IPS-18a (cell line): ENCODE measurements around the gene CCDC136.

Experiments
- H3K27ac ChIP-seq: one replicate; pipeline ENCODE4 v1.5.1; 2013; ENCODE audit warnings: low read length
- H3K27me3 ChIP-seq: one replicate; pipeline ENCODE4 v1.6.1; 2013; ENCODE audit warnings: mild to moderate bottlenecking, low read length; ENCODE audit not compliant: control insufficient read depth, insufficient read depth
- H3K36me3 ChIP-seq: one replicate; pipeline ENCODE4 v1.6.1; 2013; ENCODE audit warnings: low read depth, low read length; ENCODE audit not compliant: control insufficient read depth
- H3K4me1 ChIP-seq: one replicate; pipeline ENCODE4 v1.6.1; 2013; ENCODE audit warnings: low read depth, low read length; ENCODE audit not compliant: control insufficient read depth
- H3K4me3 ChIP-seq: one replicate; pipeline ENCODE4 v1.5.1; 2013; ENCODE audit warnings: low read length
- H3K9ac ChIP-seq: one replicate; pipeline ENCODE4 v1.6.1; 2013; ENCODE audit warnings: mild to moderate bottlenecking, low read length, moderate library complexity
- H3K9me3 ChIP-seq: one replicate; pipeline ENCODE4 v1.6.1; 2013; ENCODE audit warnings: low read depth, low read length; ENCODE audit not compliant: control insufficient read depth

The CCDC136 gene

DNA sequence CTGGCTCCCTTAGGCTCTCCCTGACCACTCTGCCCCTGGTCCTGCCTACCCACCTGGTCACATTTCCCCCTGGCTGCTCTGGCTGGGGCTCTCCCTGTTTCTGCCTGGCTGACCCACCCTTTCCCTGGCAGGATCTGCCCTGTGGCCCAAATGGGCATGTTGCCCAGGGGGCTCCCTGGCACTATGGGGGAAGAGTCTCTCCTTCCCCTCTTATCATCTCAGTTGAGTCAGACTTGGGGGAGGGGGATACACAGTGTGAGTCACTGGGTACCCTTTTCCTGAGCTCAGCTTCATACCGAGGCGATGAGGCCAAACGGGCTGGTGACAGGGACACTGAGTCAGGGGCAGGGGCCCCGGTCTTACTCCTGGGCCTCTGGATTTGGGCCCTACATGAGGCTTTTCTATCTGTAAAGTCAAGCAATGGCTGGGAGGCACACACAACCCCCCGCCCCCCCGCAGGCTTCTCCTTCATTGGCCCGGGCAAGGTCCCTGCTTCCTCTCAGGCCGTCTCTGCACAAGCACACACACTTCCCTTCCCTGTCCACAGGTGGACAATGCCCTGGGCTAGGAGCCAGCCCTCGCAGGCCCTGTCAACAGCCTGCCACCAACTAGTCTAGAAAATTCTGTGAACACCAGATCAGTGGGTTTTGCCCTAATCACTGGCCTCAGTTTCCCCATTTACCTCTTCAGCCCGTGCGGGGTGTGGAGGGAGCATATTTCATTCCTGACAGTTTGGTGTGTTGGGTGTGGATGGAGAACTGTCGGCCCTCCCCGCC, 37.8 kb downstream of the CCDC136 start:
- Histone ChIP-seq H3K9me3 (no peaks in the 10 kb centered on the region), H3K36me3 (no peaks in the 10 kb centered on the region), H3K27me3 (peaks cover 36% of the 10 kb centered on the region), H3K4me1 (peaks cover 43% of the 10 kb centered on the region), H3K4me3 (peak overlapping the region; percentile 30), H3K9ac (no peak overlapping the region), H3K27ac (no peak overlapping the region)

DNA sequence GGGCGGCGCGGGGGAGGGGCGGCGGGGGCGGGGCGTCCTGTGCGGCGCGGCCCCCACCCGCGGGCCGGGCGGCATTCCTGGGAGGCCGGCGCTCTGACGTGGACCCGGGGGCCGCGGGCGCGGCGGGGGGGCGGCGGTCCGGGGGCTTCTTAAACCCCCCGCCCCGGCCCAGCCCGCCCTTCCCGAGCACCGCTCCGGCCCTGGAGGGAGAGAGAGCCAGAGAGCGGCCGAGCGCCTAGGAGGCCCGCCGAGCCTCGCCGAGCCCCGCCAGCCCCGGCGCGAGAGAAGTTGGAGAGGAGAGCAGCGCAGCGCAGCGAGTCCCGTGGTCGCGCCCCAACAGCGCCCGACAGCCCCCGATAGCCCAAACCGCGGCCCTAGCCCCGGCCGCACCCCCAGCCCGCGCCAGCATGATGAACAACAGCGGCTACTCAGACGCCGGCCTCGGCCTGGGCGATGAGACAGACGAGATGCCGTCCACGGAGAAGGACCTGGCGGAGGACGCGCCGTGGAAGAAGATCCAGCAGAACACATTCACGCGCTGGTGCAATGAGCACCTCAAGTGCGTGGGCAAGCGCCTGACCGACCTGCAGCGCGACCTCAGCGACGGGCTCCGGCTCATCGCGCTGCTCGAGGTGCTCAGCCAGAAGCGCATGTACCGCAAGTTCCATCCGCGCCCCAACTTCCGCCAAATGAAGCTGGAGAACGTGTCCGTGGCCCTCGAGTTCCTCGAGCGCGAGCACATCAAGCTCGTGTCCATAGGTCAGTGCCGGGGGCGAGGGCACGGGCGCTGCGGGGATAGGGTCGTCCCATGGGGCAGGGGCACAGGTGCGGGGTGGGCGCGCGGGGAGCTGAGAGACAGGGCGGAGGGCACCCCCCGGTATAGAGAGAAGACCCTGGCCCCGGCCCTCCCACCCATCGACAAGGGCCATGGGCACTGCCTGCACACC, 38.7 kb downstream of the CCDC136 start, which contains the start of gene FLNC:
Gene FLNC (plus strand): TSS at position 176 of the 947 bp plus-strand sequence. CDS start 232 bp downstream, at position 408.
- Histone ChIP-seq H3K4me1 (peaks cover 43% of the 10 kb centered on the region), H3K36me3 (no peaks in the 10 kb centered on the region)

DNA sequence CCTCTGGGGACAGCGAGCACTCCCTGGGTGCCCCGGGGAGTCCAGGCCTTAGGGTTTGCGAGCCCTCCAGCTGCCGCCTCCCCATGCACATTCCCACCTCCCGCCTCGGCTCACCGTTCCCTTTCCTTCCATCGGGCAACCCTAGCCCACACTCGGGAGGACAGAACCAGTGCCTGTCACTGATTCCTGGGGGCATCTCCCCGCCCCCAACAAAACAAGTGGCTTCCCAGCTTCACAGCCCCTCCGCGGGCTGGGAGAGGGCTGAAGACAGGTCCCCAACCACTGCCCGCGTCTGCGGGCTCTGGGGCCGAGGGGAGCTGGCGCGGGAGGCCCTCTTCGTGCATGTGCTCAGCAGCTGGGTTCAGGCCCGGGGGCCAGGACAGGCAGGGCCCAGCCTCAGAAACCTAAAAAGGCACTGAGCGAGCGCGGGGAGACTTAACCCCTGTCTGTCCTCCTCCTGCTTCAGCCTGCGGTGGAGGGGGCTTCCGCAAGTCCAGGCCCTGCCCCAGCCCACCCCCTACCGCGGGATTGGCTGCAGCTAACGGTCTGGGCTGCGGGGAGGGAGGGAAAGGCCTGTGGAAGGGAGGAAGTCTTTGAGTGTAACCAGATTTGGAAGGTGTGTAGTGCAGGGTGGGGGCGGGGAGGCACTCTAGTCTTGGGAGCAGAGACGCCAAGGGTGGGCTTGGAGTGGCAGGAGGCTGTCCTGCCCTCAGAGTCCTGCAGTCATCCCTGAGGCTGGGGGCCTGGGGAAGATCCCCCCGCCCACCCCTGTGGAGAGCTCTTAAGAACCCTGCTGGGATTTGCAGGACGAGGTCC, 39.6 kb downstream of the CCDC136 start:
- peaks cover 36% of the 10 kb centered on the region for H3K27me3 ChIP-seq
- H3K27ac ChIP-seq, result no peak overlapping the region
- peak overlapping the region; percentile 65 for H3K4me3 ChIP-seq
- H3K9ac ChIP-seq, result no peak overlapping the region
- H3K36me3 ChIP-seq, result no peaks in the 10 kb centered on the region
- no peaks in the 10 kb centered on the region for H3K9me3 ChIP-seq
- H3K4me1 ChIP-seq, result peaks cover 43% of the 10 kb centered on the region

More for the DNA sequence above, 38.7 kb downstream of the CCDC136 start, which contains the start of gene FLNC:
- Histone ChIP-seq H3K27me3 (peaks cover 36% of the 10 kb centered on the region), H3K9ac (no peak within 1 kb of the TSS), H3K4me3 (peak within 1 kb of the TSS; percentile 65), H3K9me3 (no peaks in the 10 kb centered on the region), H3K27ac (no peak within 1 kb of the TSS)

DNA sequence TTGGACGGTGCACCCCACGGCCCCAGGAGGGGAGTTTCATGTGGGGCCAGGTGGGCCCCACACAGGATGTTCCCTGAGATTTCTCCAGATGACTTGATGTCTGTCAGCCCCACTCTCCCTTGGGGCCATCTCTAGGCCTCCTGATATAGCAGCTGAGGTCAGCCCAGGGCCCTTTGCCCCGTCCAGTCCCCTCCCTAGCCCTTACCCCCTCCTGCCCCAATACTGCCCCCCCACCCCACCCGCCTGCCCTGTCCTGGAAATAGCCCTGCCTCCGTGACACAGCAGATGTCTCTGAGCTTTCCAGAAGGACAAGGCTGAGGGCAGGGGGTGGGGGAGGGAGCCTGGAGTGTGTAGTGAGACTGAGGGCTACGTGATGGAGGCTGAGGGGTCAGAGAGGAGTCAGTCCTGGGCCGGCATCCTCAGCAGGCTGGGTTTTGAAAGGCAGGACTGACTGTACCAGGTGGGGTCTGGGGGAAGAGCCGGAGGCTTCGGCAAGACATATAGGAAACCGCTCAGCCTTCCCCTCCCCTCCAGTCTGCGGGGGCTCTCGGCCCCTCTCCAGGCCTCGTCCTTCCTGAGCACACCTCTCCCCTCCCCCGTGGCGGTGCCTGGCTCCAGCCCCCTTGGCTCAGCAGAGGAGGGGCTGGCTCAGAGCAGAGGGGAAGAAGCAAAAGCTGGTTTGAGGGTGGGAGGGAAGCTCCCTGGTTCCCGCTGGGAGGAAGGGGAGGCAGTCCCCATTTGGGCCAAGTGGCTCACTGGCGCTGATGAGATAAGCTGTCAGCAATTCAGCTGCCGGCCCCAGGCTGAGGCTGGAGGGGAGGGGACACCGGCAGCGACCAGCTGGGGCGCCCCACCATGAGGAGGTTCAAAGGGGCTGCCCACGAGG, 40.5 kb downstream of the CCDC136 start:
- Histone ChIP-seq H3K9me3 (no peaks in the 10 kb centered on the region), H3K4me3 (peak overlapping the region; percentile 65), H3K36me3 (no peaks in the 10 kb centered on the region), H3K4me1 (peaks cover 40% of the 10 kb centered on the region), H3K27me3 (peaks cover 36% of the 10 kb centered on the region), H3K27ac (no peak overlapping the region), H3K9ac (peak overlapping the region; percentile 28)

DNA sequence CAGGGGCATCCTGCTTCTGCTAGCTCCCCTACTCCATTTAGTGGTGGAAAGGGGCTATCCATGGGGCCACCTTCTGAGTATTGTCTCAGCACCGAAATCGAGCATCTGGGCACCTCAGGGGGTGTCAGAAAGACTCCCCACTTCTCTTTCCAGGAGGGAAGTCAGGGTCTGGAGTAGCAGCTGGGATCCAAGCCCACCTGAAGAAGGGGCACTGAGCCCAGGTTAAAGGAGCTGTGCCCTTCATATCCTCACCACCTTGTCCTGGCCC, 41.0 kb downstream of the CCDC136 start:
- H3K27ac ChIP-seq, result no peak overlapping the region
- H3K4me1 ChIP-seq, result peaks cover 34% of the 10 kb centered on the region

DNA sequence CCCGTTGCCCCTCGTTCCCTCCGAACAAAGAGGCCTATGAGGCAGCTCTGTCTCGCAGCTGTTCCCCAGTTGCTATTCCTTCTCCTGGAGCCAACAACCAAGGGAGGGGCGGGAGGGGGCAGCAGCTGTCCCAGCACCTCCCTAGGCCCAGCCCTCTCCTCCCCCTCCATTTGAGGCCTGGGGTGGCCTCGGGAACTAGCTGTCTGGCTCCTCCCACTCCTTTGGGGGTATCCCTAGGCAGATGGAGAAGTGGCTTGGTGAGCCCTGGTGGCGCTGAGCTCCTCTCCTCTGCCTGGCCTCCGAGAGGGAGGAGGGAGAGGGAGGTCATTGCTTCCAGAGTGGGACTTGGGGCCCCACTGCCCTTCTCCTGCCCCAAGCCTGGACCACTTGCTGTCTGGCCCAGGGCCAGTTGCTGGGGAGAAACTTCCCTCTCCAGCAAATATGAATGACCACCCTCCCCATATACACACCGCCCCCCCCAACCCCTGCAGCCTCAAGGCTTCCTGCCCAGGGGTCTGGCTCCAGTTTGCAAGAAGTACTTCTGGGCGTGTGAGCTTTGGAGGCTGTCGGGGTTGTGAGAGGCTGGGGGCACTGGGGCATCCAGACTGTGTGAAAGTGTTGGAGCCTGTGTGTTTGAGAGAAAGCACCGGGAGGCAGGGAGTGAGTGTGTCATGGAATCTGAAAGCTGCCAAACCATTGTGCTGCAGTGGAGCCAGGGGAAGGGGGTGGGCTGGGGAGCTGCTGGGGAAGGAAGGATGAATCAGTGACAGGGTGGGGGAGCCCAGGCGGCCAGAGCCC, 41.6 kb downstream of the CCDC136 start:
- Histone ChIP-seq H3K27me3 (peaks cover 33% of the 10 kb centered on the region), H3K27ac (no peak overlapping the region), H3K9me3 (no peaks in the 10 kb centered on the region), H3K4me1 (peaks cover 33% of the 10 kb centered on the region), H3K36me3 (no peaks in the 10 kb centered on the region), H3K9ac (peak overlapping the region; percentile 28), H3K4me3 (peak overlapping the region; percentile 64)

More for the DNA sequence above, 41.0 kb downstream of the CCDC136 start:
- peak overlapping the region; percentile 64 for H3K4me3 ChIP-seq
- peak overlapping the region; percentile 28 for H3K9ac ChIP-seq
- no peaks in the 10 kb centered on the region for H3K9me3 ChIP-seq
- H3K36me3 ChIP-seq, result no peaks in the 10 kb centered on the region
- H3K27me3 ChIP-seq, result peaks cover 36% of the 10 kb centered on the region

DNA sequence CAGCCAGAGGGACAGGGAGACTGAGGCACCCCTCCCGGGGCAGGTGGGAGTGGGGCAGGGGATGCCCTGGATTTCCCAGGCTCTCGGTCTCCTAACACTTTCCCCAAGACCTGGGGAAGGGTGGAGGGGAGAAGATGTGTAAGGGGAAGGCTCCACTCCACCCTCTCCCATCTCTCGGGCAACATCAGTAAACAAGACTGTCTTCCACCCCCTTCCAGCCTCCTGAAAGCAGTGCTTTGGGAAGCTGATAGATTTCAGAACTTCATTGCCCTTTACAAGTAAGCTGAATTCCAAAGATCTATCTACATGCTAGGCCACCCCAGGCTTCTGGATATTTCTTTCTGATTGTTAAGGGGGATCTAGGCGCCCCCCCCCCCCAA, 42.2 kb downstream of the CCDC136 start:
- Histone ChIP-seq H3K9me3 (no peaks in the 10 kb centered on the region), H3K4me1 (peaks cover 33% of the 10 kb centered on the region), H3K4me3 (peak overlapping the region; percentile 64), H3K9ac (no peak overlapping the region), H3K36me3 (no peaks in the 10 kb centered on the region), H3K27me3 (peaks cover 30% of the 10 kb centered on the region), H3K27ac (no peak overlapping the region)

DNA sequence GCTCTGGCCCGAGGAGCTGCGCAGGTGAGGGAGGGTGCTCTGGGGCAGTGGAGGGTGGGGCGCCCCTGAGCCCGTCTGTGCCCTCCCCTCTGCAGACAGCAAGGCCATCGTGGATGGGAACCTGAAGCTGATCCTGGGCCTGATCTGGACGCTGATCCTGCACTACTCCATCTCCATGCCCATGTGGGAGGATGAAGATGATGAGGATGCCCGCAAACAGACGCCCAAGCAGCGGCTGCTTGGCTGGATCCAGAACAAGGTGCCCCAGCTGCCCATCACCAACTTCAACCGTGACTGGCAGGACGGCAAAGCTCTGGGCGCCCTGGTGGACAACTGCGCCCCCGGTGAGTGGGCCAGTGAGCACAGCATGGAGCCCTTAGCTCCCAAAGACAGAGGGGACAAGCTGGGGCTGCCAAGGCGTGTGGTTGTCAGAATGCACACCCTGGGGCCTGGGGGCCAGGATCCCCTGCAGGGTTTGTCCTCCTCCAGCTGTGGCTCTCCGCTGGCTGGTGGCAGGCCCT, 43.5 kb downstream of the CCDC136 start:
- H3K27ac ChIP-seq, result no peak overlapping the region
- H3K36me3 ChIP-seq, result no peaks in the 10 kb centered on the region
- no peaks in the 10 kb centered on the region for H3K9me3 ChIP-seq
- peaks cover 28% of the 10 kb centered on the region for H3K4me1 ChIP-seq
- no peak overlapping the region for H3K4me3 ChIP-seq
- no peak overlapping the region for H3K9ac ChIP-seq
- peaks cover 17% of the 10 kb centered on the region for H3K27me3 ChIP-seq

DNA sequence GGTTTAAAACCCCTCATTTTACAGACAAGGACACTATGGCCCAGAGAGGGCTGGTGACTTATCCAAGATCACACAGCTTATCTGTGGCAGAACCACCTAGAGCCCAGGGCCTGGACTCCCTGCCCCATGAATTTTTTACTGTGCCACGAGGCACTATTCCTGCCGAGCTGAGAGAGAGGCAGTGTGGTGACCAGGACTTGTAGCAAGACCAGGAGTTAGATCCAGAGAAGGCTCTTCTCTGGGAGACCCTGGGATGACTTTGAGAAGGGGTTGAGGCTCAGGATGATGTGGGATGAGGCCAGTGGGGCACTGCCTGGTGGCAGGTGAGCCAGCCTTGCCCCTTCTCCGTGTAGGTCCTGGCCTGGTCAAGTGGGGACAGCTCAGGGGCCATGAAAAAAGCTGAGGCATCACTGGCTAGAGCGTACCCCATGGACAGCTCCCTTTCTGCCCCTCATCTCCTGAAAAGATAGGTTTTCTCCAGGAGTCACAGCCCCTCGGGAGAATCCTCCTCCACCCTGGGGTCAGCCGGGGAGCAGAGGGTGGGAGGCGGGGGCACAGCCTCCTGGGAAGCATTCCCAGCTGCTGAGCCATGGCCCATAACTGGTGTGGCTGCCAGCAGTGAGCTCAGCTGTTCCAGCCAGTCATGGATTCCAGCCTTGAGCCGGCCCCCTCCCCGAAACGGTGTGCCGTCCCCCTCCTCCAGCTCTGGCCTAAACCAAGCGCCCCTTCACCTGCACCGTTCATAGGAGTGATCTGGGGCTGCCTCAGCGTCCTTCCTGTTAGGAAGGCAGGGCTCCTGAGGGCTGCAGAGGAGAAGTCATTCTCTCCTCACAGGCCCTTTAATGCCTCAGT, 44.2 kb downstream of the CCDC136 start:
- Histone ChIP-seq H3K4me3 (no peak overlapping the region), H3K9ac (no peak overlapping the region), H3K4me1 (peaks cover 28% of the 10 kb centered on the region), H3K36me3 (no peaks in the 10 kb centered on the region), H3K27me3 (peaks cover 9% of the 10 kb centered on the region), H3K27ac (no peak overlapping the region), H3K9me3 (no peaks in the 10 kb centered on the region)
